Forelimb muscle (tissue), 1 donor: ENCODE data around the gene DCUN1D3. TPM values are rescaled to one million over a fixed set of nuclear protein-coding genes. Genes with fewer than 3 reads are reported as not detected.
A peak's percentile ranks its signal among the peaks of the same experiment; 100 is the strongest.

ENCODE experiments used
- DNase-seq: peaks from one replicate; pipeline ENCODE4 v3.0.0-alpha.2; 2013; ENCODE audit warnings: low read depth
- polyA plus RNA-seq: library from polyadenylated mRNA; unstranded; fragments of 120-200 nt; gene quantifications from one replicate; pipeline ENCODE4 v1.2.1, GENCODE V29; 2013; ENCODE audit not compliant: insufficient read length

DCUN1D3 gene
- polyA plus RNA-seq, 1 donor = 4.7 TPM

GRCh38 chr16:20889625-20890275 lies 10.4 kb downstream of the DCUN1D3 start:
- DNase-seq = no peak

GRCh38 chr16:20887207-20887606 lies 13.0 kb downstream of the DCUN1D3 start:
- DNase-seq = no peak

- no peak for DNase-seq
These were observed 13.8 kb downstream of the DCUN1D3 start for GRCh38 chr16:20886320-20886719.

- DNase-seq = no peak
These were observed 16.0 kb downstream of the DCUN1D3 start for GRCh38 chr16:20884240-20884556.

DNA sequence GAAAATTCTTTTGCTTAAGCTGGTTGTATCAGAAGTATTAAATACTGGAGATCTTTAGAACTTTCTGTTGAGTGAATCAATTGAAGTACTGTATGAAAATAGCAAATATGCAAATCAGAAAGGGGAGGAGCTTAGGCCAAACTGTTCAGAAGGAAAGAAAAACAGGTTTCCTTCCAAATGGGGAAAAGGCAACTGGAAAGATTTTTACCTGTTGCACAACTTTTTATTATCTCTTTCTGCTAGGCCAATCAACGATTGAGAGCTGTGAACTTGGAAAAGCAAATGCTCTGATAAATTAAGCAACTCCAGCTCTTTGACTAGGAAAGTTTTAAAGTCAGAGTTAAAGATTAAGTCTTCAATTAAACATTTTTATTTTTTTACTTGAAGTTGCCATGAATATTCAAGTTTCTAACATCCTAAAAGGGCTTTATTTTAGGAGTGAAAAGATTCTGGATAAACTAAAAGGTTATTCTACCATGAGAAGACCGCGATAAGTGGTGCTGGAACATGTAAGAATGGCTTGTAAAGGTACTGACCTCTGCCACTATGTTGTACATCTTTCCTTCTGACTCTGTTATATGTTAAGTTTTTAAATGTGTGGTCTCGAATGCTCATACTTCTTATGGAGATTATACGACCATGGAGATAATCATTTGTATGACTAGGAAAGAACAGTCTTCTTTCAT lies 16.5 kb downstream of the DCUN1D3 start:
- DNase-seq = no peak

DNA sequence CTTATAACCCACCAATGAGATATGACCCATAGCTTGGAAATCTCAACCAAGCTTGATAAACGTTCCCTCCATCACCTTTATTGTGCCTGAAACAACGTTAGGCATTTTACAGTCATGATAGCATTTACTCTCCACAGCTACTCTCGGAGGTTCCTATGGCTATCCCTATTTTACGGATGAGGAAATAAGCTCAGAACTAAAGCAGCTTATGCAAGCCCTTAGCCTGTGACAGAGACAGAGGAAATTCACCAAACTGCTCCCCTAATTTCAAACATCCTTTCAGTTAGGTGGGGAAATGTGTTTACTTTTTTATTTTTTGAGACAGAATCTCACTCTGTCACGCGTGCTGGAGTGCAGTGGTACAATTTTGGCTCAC lies 18.7 kb downstream of the DCUN1D3 start:
- no peak for DNase-seq

DNA sequence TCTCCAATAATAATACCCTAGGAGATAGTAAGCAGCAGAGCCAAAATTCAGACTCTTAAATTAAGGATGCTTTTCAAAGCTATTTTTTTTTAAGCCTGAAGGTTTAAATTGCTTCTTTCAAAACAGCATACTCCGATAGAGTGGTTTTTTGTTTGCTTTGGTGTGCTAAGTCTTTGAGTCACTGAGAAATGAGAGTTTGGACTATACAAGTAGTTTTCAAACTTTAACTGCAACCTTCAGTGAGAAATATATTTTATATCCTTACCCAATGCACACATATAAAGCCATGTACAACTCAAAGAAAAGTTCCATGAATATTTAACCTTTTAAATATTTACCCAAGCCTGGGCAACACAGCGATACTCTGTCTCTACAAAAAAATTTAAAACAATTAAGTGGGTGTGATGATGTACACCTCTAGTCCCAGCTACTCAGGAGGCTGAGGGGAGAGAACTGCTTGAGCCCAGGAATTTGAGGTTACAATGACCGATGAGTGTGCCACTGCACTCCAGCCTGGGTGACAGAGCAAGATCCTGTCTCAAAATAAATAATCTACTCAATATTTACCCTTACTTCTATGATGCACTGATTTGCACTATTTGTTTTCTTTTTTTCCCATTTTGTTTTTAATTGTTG lies 19.2 kb downstream of the DCUN1D3 start:
- no peak for DNase-seq

DNA sequence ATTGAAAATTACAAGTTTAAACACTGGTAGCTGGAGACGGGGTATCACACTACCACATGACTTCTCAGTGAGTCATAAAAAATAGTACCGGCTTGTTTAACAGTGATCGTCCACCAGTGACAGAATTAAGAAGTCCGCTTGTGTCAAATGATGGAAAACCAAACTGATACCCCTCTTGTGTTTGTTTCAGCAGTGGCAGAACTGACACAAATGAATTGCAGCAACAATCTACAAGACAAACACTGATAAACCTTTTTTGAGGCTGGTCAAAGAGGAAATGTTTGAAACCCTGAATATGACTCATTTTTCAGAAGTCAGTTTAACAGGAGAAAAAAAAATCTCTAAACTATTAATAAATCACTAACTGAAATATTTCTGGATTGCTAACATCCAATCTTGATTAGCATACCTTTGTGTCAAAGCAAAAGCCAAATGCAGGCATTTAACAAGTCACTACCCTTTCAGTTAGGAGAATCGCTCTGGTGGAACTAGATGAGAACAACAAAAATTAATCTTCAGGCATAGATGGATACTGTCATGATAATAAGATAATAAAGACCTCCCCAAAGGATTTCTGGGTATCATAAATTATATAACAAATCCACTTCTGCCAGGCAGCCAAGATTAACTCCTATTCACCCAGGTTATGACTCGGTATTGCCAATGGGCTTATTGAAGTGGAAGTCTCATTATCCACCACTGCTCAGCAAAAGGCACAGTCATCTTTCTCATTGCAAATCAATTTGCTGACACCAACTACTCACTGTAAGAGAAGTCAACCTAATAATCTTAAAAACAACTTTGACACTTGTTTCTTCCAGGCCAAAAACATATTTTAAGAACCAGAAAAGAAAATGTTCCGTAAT lies 20.8 kb downstream of the DCUN1D3 start:
- no peak for DNase-seq

- DNase-seq = no peak
These were observed 21.4 kb downstream of the DCUN1D3 start for GRCh38 chr16:20878682-20879147.

DNA sequence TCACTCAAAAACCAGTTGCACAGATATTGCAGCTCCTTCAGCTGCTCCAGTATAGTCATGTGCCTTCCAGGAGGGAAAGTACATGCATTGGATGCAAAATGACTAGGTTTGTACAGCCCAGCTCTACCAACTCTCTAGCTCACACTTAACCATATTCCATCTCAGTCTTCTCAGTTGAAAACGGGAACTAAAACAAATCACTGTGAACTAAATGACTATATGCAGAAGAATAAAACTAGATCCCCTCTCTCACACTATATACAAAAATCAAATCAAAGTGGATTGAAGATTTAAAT lies 24.9 kb downstream of the DCUN1D3 start:
- DNase-seq = no peak

GRCh38 chr16:20874088-20874581 lies 26.0 kb downstream of the DCUN1D3 start:
- DNase-seq = no peak

DNA sequence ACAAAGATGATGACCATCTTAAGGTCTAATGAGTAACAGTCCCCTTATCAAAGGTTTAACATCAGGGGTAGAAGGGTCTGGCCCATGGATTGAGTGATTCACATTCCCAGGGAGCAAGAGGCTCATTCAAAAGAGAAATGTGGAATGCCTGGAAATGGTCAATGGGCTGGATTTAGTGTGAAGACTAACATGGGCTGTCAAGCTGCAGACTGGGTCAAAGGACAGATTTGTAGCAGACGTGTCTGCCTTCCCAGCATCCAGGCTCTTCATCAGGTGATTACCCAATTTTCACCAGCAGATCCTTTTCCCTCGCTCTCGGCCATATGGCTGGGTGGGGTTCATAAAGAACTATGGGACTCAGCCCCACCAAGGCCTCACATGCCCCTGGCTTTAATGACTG lies 26.8 kb downstream of the DCUN1D3 start:
- DNase-seq = no peak

DNA sequence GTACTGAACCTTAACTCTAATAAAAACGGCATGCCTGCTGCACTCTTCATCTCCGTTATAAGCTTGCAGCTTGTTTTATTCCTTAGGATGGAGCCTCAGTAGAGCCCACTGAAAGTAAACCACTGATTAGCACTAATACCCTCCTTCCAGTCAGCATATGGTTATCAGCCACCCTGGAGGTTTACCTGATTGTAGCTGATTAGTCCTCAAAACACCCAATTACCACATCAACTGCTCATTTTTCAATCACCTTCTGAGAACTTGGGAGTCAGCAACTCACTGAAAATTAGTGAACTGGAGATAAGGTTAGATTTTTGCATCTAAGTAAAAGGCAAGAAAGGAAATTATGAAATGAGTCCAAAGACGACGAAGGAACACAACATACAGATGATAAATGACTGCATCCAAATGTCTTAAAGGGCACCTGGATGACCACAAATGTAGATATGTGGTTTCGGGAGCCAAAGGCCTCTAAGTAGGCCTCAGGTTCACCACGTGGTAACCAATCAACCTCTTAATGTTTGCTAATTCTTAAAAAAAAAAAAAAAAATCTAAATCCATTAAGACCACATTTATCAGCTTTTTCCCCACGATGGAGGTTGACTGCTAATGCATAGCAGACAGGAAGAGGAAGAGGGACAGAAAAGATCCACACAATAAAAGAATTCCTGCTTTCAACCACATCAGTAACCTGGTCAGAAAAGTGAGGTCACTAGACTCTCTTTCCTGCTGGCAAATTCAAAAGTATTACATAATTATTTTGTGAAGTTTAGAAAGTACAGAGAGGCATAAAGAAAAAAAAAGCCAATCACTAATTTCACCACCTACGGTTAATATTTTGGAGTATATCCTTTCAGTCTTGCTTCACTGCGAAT lies 28.0 kb downstream of the DCUN1D3 start:
- DNase-seq = no peak

GRCh38 chr16:20871258-20871657 lies 28.9 kb downstream of the DCUN1D3 start:
- no peak for DNase-seq

GRCh38 chr16:20870122-20870820 lies 29.9 kb downstream of the DCUN1D3 start:
- no peak for DNase-seq

DNA sequence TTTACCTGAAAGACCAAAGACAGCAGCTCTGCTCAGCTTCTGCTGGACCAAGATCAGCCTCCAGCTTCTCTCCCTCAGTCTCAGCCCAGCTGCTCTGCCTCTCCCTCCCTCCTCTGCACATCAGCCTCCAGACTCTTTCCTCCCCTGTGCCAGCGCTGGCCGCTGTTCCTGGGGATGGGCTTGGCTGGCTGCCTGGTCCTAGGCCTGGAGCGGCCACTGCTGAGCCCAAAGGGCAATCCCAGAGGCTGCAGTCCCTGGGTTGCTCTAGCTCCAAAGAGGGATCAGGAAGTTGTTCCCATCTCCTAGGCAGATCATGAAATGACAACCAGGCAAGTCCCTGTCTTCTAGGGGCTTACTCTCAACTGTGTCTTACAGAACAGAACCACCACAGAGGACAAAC lies 31.3 kb downstream of the DCUN1D3 start:
- peak; percentile 8 for DNase-seq

- DNase-seq = no peak
These were observed 32.6 kb downstream of the DCUN1D3 start for GRCh38 chr16:20867585-20867984.

- no peak for DNase-seq
These were observed 33.4 kb downstream of the DCUN1D3 start for GRCh38 chr16:20866801-20867200.

DNA sequence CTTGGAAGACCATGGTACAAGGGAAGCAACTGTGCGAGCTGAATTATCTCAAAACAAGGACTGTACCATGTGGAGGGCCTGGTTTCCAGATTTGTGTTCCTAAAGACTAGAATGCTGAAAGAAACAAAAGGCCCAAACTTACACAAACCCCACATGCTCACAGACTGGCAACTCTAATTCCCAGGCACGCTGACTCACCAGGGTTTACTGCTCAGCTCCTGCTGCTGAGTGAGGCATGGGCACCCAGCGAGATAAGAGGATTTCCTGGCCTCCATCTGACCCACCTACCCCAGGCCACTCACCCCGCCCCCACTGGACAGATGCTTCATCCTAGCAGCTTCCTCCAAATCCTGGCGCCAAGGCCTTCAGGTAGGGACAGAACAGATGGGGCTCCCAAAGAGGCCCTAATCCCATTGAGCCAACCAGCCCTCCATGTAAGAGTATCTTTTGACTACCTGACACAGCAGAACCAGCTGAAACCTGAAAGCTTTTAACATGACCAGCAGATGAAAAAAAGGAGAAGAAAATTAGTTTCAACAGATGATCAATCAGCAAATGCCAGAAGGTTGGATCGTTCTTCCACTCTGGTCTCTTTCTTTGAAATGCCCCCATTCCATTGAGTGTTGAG lies 33.9 kb downstream of the DCUN1D3 start:
- DNase-seq = no peak
